Endothelial cell of umbilical vein (primary cell): Measurements from ENCODE around the gene HOXB3. TPM values are rescaled to one million over a fixed set of nuclear protein-coding genes. Genes with fewer than 3 reads are reported as not detected.

Experiments
- BruUV-seq: library from RNA; stranded (reverse); fragments of 400-500 nt; replicated peaks from 2 replicates; lab custom pipeline; 2021; lab: Mats Ljungman, UMichigan
- CTCF ChIA-PET: fragments of 300-600, 350-600 bp; sonication (Branson Sonifier 250); formaldehyde crosslinking; loops from one replicate; lab custom pipeline; 2021; ENCODE audit warnings: antibody characterized with exemption, inconsistent platforms; lab: Charles Lee
- POLR2A ChIA-PET: fragments of 300-600, 350-600 bp; sonication (Branson Sonifier 250); formaldehyde crosslinking; loops from one replicate; lab custom pipeline; 2021; ENCODE audit warnings: antibody characterized with exemption, inconsistent platforms; lab: Charles Lee
- DNase-seq: peaks from one replicate; pipeline ENCODE4 v3.0.0-alpha.2; 2011; ENCODE audit warnings: low read depth, low spot score
- FAIRE-seq: peaks from 2 replicates; lab custom pipeline; 2011; peaks lifted over from hg19 to GRCh38; lab: Jason Lieb, UNC
- H2AFZ ChIP-seq: 2 replicates; pipeline ENCODE4 v1.6.0; 2012; ENCODE audit warnings: low read depth, low read length, control low read depth, inconsistent platforms
- H3K27ac ChIP-seq: 2 replicates; pipeline ENCODE4 v1.5.1; 2011; ENCODE audit warnings: low read depth, mild to moderate bottlenecking, control low read depth, low read length, moderate library complexity; ENCODE audit not compliant: insufficient read depth
- H3K27me3 ChIP-seq, 2 experiments: 2 replicates each; pipeline versions ENCODE4 v1.6.0 to v1.6.1; 2011; ENCODE audit warnings: low read length in 2 of 2, mixed read lengths in 1 of 2; ENCODE audit not compliant: control insufficient read depth in 2 of 2, insufficient read depth in 2 of 2
- H3K36me3 ChIP-seq, 2 experiments: 2 replicates in 1 of 2; 3 replicates in 1 of 2; pipeline ENCODE4 v1.5.1; 2011; ENCODE audit warnings: low read length in 2 of 2, mild to moderate bottlenecking in 1 of 2, moderate library complexity in 1 of 2; ENCODE audit not compliant: control insufficient read depth in 2 of 2, insufficient read depth in 2 of 2; ENCODE audit errors: extremely low read depth in 1 of 2
- H3K4me1 ChIP-seq: 3 replicates; pipeline ENCODE4 v1.5.1; 2011; ENCODE audit warnings: mild to moderate bottlenecking, low read length; ENCODE audit not compliant: control insufficient read depth, insufficient read depth; ENCODE audit errors: extremely low read depth
- H3K4me2 ChIP-seq: 2 replicates; pipeline ENCODE4 v1.6.1; 2011; ENCODE audit warnings: low read length, control low read depth, mixed read lengths; ENCODE audit not compliant: insufficient read depth
- H3K4me3 ChIP-seq, 3 experiments: fragments of 200-600 bp in 1 of 3; sonication (generic), shearing (Covaris generic) in 1 of 3; replicated peaks in 1 of 3; 2 replicates each; pipeline ENCODE4 v1.5.1; 2011 to 2016; ENCODE audit warnings: control low read depth in 3 of 3, low read length in 3 of 3, mild to moderate bottlenecking in 2 of 3, inconsistent platforms in 1 of 3, low read depth in 1 of 3, moderate library complexity in 1 of 3; ENCODE audit not compliant: insufficient read depth in 1 of 3
- H3K79me2 ChIP-seq: 2 replicates; pipeline ENCODE4 v1.6.0; 2012; ENCODE audit warnings: low read length, inconsistent platforms; ENCODE audit not compliant: control insufficient read depth, insufficient read depth
- H3K9ac ChIP-seq: replicated peaks from 2 replicates; pipeline ENCODE3; 2011; ENCODE audit warnings: low read length, control low read depth; ENCODE audit not compliant: insufficient read depth; ENCODE audit errors: extremely low read depth
- H3K9me1 ChIP-seq: replicated peaks from 3 replicates; pipeline ENCODE4 v1.6.0; 2011; ENCODE audit warnings: mild to moderate bottlenecking, low read length; ENCODE audit not compliant: control insufficient read depth, insufficient read depth; ENCODE audit errors: extremely low read depth
- H3K9me3 ChIP-seq: replicated peaks from 2 replicates; pipeline ENCODE4 v1.5.1; 2012; ENCODE audit warnings: low read length, inconsistent platforms; ENCODE audit not compliant: control insufficient read depth, insufficient read depth
- H4K20me1 ChIP-seq: replicated peaks from 2 replicates; pipeline ENCODE3; 2011; ENCODE audit warnings: mild to moderate bottlenecking, low read length; ENCODE audit not compliant: control insufficient read depth, insufficient read depth; ENCODE audit errors: extremely low read depth
- FOS ChIP-seq: IDR thresholded peaks from 2 replicates; pipeline ENCODE4 v1.6.1; 2011; ENCODE audit warnings: mild to moderate bottlenecking, low read length, moderate library complexity, borderline replicate concordance; ENCODE audit not compliant: insufficient read depth
- MYC ChIP-seq: IDR thresholded peaks from one replicate; pipeline ENCODE4 v1.6.1; 2011; ENCODE audit warnings: mild to moderate bottlenecking, low read depth, low read length
- POLR2A ChIP-seq: IDR thresholded peaks from 2 replicates; pipeline ENCODE4 v1.6.1; 2012; ENCODE audit warnings: low read depth, mild to moderate bottlenecking, control low read depth, low read length
- dilution Hi-C: fragments of 300-500 bp; cut with MboI; formaldehyde crosslinking; loops from one replicate; pipeline ENCODE4 v1.15.0; 2019; ENCODE audit warnings: low sequenced_read_pairs; ENCODE audit not compliant: extremely low pct_ligation_motif_present
- intact Hi-C: fragments of 100-400 bp; cut with micrococcal nuclease; formaldehyde crosslinking; loops from one replicate; pipeline ENCODE4 v1.10.0; 2022
- polyA plus RNA-seq, 4 experiments: library from polyadenylated mRNA; depleted of rRNA in 3 of 4; stranded (reverse) in 3 of 4; unstranded in 1 of 4; fragments of >200 nt; gene quantifications; 2 replicates each; pipeline versions ENCODE4 v1.2.1 to v1.2.3, GENCODE V29; 2011 to 2012; ENCODE audit warnings: missing spikeins in 1 of 4
- total RNA-seq: library from RNA; stranded (reverse); gene quantifications from 2 replicates; pipeline ENCODE4 v1.2.3, GENCODE V29; 2021
- TF ChIP-seq, protein P1 (sequence below): IDR thresholded peaks from 2 replicates; pipeline ENCODE4 v1.6.1; 2011; ENCODE audit not compliant: insufficient read depth, insufficient read length

HOXB3 gene
- total and polyA plus RNA-seq, 2 donors (not counting 3 experiments of a cell fraction or from before 2014, with no cell fraction given), result 29.6 to 56.6 TPM

- Histone ChIP-seq H3K27me3 (no peaks in the 10 kb centered on the region), H3K9ac (peak overlapping the region; percentile 55), H3K79me2 (peaks cover 93% of the 10 kb centered on the region), H3K4me2 (peak overlapping the region; percentile 89), H3K36me3 (peaks cover 0 to 2% of the 10 kb centered on the region in 2 experiments), H3K4me3 (peak overlapping the region; percentile 51 to 69 (median 67)), H3K27ac (peak overlapping the region; percentile 71), H3K9me1 (no peaks in the 10 kb centered on the region), H4K20me1 (no peaks in the 10 kb centered on the region), H2AFZ (no peak overlapping the region), H3K9me3 (no peaks in the 10 kb centered on the region), H3K4me1 (peaks cover 62% of the 10 kb centered on the region)
- ChIA-PET POLR2A (interaction anchor here (0.7 to 0.8 kb wide), 2 partner anchors 23 to 32 kb away, joined by 3 to 4 read pairs; no protein-coding TSS in a partner anchor), CTCF (interaction anchor here (0.6 to 1.4 kb wide), 3 partner anchors 9 to 23 kb away, joined by 3 read pairs; no protein-coding TSS in a partner anchor)
- dilution Hi-C loops (no loop called here), intact Hi-C loops (no loop called here)
- TF ChIP-seq POLR2A, result peak; percentile 2
- no peak for TF ChIP-seq MYC
- DNase-seq (no peak), FAIRE-seq (peak; percentile 91)
- TSS peak; percentile 20 for BruUV-seq
Measured at GRCh38 chr17:48578616-48579470, 11.2 kb downstream of the HOXB3 start.

DNA sequence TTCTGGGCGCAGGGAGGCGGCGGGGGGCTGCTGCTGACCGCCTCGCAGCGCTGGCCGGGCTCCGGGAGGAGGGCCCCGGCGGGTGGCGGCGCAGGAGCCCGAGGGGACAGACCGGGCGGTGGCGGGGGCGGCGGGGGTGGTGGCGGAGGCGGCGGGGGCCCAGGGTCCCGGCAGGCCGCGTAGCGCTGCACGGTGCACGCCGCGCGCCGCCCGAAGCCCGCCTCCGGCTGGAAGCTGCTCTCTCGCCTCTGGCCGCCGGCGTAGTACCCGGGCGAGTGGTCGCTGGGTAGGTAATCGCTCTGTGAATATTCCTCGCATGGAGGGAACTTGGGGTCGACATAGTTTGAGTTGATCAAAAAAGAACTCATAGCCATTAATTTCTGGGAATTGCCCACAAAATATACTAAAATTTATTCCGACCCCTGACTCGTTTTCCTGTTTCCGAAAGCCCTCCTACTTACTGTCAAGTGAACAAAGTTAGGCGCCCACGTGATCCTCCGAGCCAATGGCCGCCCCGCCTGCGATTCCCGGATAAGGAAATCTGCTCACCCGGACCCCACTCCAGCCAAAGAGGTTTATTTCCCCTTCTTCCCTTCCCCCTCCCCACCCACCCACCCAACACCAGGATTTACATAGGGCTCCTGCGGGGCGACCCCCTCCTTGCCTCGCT lies 12.0 kb downstream of the HOXB3 start, which contains the start of gene HOXB4:
TSS of gene HOXB4 (minus strand) at position 405 of the 670 bp plus-strand sequence. CDS start at position 374, 31 bp downstream.
- FAIRE-seq, result peak; percentile 92
- TF ChIP-seq MYC (no peak), FOS (peak; percentile 8)
- TF ChIP-seq, protein P1, sequence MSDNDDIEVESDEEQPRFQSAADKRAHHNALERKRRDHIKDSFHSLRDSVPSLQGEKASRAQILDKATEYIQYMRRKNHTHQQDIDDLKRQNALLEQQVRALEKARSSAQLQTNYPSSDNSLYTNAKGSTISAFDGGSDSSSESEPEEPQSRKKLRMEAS, result peak; percentile 87
- intact Hi-C loops, result no loop called here
- H3K27ac ChIP-seq, result peak within 1 kb of the TSS; percentile 71
- H3K27me3 ChIP-seq, result no peaks in the 10 kb centered on the region
- peak; percentile 90 for DNase-seq
- dilution Hi-C loops, result no loop called here
- H3K4me2 ChIP-seq, result peak within 1 kb of the TSS; percentile 89
- H3K9me1 ChIP-seq, result no peaks in the 10 kb centered on the region
- no peak within 1 kb of the TSS for H2AFZ ChIP-seq
- ChIA-PET CTCF (interaction anchor here (1.0 to 1.4 kb wide), 3 partner anchors 9 to 37 kb away, joined by 3 to 5 read pairs (median 3); no protein-coding TSS in a partner anchor), POLR2A (interaction anchor here (0.8 kb wide), 1 partner anchor 22 kb away, joined by 4 read pairs; no protein-coding TSS in a partner anchor)
- H3K4me3 ChIP-seq, result peak within 1 kb of the TSS; percentile 69 to 86 (median 70)
- H3K9me3 ChIP-seq, result no peaks in the 10 kb centered on the region
- no peaks in the 10 kb centered on the region for H4K20me1 ChIP-seq
- peak within 1 kb of the TSS; percentile 74 for H3K9ac ChIP-seq
- no TSS peak for BruUV-seq
- peaks cover 0 to 2% of the 10 kb centered on the region in 2 experiments for H3K36me3 ChIP-seq
- H3K4me1 ChIP-seq, result peaks cover 69% of the 10 kb centered on the region
- H3K79me2 ChIP-seq, result peaks cover 93% of the 10 kb centered on the region
